NCI-H345 (cell line): ENCODE results near the gene SPTBN4.
"Not testable (repeated sequence)": the region's sequence is repeated elsewhere in the genome, so short reads cannot be mapped to it uniquely, and the experiment has no call there.

ENCODE experiments used
- DNase-seq: peaks from one replicate; lab custom pipeline; 2025; lab: John Stamatoyannopoulos, UW

Gene SPTBN4

DNA sequence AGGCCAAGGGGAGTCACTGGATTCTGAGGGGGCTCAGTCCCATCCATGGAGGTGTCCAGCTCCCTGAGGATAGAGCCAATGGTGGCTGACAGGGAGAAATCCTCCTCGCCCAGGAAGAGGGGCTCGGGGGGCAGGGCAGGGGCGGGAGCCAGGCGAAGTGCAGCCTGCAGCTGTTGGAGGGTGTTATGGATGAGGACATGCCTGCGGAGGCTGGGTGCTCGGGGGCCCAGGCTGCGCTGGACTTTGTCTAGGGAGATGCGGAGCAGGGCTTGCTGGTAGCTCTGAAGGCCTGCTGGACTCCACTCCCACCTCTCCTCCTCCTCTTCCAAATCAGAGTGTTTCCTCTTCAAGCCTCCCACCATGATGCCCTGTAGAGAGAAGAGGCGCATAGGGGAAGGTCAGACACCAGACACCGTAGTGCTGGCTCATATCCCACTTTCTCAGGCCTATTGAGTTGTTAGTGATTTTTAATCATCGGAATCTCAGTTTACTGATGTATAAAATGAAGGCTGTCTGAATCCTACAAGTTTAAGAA, 25.0 kb upstream of the SPTBN4 start:
- DNase-seq = no peak

DNA sequence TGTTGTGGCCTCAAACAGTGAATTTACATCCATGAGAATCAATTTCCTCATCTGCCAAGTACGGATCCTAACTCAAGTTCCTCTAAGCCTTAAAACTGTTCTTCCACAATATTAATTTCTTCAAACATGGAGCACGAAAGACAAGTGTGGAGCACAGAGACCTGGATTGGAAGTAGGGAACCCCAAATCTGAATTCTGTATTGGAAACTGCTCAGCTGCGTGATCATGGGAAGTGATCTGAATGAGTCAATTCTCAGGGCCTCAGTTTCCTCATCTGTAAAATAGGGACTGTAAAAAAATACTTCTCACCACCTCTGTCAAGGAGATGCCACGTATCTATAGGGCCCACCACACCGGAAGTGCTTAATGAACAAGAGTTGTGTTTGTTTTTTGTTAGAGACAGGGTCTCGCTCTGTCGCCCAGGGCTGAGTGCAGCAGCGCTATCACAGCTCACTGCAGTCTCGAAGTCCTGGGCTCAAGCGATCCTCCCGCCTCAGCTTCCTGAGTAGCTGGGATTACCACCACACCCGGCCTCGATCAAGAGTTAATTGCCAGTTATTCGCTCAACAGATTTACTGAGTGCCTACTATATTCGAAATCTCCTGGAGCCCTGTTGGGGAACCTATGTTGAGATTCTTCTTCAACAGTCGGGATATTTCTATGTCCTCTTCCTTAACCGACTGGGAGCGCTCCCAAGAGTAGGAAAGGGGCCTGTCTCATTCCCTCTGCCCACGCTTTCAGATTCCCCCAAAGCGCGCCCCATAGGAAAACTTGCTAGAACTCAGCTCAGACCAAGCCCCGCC, 24.3 kb upstream of the SPTBN4 start:
- no peak for DNase-seq

DNA sequence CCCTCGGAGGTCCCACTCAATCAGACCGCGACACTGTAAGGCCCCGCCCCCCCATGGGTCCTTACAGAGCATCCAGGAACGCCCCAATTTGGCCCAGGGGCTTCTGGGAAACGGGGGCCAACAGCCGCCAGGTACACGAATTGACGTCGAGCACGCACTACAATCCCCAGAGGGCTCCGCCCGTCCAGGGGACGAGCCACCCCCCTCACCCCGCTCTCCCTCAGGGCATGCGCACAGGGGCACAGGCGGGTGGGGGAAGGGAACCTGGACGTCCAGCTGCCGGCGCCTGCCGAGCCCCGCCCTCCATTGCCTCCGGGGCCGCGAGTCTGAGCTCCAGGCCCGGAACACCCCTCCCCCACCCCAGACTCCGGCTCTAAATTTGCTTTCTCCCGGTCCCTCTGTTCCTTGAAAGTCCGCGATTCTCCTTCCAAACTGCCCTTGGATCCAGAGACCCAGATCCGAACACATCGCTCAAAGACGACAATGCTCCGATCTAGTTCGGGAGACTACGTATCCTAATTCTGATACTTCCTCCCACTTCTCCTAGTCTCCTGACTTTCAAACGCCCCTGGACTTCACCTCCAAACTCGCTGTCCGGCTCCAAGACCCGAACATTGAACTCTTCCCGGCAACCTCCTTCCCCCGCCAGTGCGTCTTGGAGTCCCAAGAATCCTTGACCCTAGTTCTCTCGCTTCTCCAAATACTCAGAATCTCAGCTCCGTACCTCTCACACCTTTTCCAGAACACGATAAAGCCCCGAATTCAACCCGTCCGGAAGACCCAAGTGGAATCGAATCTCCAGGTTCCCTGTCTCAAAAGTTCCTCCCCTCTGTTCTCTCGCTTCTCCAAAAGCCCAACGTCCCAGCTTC, 23.4 kb upstream of the SPTBN4 start:
- DNase-seq = peak; percentile 100

DNA sequence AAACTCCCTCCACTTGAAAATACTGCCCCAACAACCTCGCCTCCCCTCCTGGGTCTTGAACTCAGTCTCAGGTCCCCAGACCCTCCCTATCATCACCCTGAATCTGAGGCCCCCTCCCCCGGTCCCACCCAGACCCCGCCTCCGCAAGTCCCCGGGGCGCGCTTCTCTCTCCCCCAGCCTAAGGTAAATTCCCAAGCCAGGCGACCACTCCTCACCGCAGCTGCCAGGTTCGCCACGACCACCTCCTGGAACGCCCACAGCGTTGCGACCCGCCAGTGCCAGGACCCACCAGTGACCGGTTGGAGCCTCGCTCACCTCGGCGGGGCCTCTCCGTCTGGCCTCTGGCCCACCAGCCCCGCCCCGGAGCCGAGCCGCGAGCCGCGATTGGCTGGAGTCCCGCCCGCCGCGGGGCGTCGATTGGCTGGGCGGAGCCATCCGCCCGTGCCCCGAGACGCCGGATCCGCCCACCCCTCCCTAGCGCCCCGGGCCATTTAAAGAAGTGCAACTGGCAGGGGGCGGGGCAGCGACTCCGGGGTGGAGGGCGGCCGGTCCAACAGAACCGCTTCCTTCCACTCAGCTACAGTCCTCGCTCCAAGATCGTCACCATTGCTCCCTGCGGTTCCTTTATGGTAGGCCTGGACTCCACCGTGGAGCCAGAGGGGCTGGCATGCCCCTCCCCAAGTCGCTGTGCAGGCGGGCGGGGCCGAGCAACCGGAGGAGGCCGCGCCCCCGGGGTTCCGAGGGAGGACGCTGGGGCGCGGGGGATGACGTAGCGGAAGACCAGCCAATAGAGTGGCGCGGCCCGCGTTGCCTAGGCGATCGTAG, 22.6 kb upstream of the SPTBN4 start, which contains the start of gene SERTAD3:
Gene SERTAD3 (minus strand): TSS at position 336 of the 825 bp plus-strand sequence. CDS start 2,255 bp downstream, outside the sequence.
- DNase-seq = peak; percentile 100

DNA sequence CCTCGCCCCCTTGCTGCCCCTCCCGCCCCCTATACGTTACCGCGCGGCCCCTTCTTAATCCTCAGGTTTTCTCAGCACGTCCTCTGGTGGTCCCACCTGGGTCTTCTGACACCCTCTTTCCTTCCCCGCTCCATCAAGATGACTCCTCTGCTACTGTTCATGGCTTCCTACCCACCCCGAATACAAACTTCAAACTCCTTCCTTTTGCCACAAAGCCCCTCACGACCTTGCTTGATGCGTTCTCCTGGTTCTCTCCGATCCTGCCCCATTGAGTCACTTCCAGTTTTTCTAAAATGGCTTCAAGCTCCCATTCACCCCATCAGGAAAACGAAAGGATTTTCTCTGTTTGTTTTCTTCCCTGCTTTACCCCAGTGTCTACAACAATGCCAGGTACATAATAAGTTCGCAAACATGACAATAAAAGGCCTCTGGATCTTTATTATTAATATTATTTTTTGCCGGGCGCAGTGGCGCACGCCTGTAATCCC, 21.9 kb upstream of the SPTBN4 start:
- DNase-seq = no peak

DNA sequence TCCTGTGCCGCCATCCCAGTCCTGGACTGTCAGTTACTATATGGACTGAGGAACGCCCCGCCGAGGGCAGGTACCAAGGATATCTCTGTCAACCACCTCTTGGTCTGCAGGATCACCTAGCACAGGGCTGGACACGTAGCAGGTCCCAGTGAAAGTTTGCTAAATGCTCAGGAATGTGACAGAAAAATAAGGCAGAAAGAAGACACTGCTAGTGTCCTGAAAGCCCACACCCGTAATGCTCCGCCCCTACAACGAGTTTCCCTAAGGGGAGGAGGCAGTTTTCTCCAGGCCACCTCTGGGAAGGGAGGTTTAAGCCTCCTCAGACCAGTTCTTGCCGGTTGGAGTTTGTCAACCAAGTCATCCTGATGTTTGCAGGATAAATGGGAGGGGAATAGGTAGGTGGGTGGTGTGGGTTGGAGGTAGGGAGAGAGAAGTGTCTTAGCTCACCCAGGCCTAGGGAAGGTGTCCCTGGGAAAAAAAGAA, 21.0 kb upstream of the SPTBN4 start:
- DNase-seq = no peak

DNA sequence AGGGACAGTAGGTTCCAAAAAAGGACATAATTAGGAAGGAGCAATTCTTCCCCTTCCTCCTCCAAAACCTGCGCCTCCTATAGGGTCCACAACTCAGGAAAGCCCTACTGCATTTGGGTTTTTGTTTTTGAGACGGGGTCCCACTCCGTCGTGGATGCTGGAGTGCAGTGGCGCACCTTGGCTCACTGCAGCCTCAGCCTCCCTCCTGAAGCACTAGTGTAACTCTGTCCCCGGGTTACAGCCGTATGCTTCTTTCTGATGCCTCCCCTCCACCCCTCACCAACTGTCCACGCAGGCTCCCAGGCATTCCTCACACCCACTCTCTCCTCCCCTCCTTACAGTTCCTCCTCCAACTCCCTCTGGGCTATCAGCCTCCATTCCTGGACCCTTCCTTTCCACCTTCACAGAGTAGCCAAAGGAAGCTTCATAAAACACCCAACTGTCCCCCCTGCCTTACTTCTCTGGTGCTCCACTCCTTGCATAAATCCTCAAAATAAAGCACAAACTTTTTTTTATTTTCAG, 20.5 kb upstream of the SPTBN4 start:
- DNase-seq = no peak

DNA sequence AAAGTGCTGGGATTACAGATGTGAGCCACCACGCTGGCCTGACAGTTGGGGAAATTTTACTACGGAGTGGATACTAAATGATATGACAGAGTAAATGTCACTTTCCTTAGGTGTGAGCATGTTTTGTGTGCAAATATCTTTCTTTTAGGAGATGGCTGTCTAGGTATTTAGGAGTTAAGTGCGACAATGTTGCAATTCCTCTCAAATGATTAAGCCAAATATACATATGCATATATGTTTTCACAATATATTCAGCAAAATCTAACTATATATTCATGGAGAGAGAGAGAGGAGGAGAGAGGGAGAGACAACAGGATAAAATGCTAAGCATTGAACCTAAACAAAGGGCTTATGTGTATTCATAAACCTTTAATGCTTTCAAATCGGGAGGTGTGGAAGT, 17.3 kb upstream of the SPTBN4 start:
- no peak for DNase-seq

DNA sequence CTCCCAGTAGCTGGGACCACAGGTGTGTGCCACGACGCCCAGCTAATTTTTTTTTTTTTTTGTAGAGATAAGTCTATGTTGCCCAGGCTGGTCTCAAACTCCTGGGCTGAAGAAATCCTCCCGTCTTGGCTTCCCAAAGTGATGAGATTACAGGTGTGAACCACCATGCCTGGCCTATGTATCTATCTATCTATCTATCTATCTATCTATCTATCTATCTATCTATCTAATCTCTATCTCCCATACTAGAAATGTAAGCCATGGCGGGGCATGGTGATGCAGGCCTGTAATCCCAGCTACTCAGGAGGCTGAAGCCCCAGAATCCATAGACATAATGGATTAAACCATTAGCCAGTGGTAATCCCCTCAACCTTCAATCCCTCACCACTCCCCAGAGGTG, 16.1 kb upstream of the SPTBN4 start:
- DNase-seq = no peak

DNA sequence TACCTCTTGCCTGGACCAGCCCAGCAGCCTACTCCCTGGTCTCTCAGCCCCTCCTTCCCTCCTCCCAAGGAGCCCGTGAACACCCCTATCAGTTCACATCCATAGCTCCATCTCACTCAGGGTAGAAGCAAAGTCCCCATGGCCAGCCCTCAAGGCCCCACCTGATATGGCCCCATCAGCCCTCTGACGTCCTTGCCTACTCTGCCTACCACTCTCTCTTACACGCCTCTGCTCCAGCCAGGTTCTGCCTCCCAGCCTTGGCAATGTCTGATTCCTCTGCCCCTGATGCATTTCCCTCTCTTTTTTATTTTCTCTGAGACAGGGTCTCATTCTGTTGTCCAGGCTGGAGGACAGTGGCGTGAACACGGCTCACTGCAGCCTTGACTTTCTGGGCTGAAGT, 14.8 kb upstream of the SPTBN4 start:
- no peak for DNase-seq

DNA sequence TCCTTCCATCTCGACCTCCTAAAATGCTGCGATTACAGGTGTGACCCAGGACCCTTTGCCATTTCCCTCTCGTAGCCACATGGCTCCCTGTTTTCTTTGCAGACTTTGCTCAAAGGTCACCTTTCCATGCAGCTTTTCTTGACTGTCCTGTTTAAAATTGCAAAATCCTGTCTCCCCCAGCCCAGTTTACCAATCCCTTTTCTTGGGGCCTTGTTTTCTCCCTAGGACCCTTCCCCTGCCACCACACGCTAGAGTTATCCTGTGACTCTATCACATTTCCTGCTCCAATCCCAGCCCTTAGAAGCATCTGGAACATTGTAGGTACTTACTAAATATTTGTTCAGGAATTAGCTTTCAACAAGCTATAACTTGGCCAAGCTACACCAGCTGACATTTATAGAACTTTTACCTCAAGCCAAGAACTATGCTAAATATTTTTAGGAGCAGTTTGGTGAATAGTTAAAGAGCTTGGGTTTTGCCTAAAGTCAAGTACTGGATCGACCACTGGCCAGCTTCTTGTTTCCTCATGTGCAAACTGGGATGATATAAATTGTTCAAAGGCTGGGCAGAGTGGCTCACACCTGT, 13.6 kb upstream of the SPTBN4 start:
- no peak for DNase-seq

DNA sequence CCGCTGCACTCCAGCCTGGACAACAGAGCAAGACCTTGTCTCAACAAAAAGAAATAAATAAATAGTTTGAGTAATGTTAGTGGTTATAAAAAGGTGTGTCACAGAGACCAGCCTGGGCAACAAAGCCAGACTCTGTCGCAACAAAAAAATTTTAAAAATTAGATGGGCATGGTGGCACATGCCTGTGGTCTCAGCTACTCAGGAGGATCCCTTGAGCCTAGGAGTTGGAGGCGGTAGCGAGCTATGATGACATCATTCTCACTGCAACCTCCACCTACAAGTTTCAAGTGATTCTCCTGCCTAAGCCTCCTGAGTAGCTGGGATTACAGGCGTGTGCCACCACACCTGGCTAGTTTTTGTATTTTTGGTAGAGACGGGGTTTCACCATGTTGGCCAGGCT, 12.9 kb upstream of the SPTBN4 start:
- not testable (repeated sequence) for DNase-seq

DNA sequence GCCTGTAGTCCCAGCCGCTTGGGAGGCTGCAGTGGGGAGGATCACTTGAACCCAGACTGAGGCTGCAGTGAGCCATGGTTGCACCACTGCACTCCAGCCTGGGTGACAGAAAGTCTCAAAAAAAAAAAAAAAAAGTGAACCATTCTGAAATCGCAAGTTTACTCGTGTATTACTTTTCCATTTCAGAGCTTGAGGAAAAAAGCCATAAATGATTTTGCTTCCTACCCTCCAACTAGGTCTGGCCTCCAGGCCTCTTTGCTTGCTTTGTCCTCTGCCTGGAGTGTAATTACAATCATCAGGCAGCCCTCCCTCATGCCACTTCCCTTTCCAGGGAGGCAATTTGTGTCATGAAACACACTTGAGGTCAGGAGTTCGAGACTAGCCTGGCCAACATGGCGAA, 9.8 kb upstream of the SPTBN4 start:
- no peak for DNase-seq

DNA sequence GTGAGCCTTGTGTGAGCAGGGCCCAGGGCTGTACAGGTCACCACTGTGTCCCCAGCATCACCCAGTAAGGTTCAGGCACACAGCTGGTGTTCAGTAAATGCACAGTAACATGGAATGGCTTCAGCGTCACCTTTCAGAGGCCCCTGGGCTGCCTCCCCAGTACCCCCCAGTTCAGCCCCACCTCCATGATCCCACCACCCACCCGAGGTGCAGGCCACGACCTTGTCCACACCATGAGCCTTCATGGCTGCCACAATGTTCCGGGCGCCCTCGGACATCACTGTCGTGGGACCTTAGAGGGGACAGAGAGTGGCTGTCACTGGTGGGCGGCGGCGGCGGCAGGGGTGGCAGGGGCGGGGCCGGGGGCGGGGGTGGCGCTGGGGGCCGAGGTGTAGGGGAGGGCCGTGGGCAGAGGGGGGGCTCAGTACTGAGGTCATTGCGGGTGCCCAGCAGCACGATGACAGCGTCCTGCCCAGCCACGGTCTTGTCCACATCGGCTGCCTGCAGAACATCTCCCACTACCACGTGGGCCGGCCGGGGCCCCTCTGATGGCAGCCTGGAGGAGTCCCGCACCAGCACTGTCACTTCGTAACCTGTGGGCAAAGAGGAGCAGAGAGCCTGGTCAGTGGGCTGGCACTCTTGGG, 8.7 kb upstream of the SPTBN4 start:
- DNase-seq = no peak

DNA sequence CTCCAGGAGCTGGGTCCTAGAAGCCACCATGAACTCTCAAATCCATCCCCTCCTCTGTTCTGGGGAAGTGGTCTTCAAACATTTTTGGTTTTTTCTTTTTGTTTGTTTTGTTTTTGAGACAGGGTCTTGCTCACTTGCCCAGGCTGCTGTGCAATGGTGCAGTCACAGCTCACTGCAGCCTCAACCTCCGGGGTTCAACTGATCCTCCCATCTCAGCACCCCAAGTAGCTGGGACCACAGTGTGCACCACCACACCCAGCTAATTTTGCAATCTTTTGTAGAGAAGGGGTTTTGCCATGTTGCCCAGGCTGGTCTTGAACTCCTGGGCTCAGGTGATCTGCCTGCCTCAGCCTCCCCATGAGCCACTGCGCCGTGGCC, 8.2 kb upstream of the SPTBN4 start:
- no peak for DNase-seq

DNA sequence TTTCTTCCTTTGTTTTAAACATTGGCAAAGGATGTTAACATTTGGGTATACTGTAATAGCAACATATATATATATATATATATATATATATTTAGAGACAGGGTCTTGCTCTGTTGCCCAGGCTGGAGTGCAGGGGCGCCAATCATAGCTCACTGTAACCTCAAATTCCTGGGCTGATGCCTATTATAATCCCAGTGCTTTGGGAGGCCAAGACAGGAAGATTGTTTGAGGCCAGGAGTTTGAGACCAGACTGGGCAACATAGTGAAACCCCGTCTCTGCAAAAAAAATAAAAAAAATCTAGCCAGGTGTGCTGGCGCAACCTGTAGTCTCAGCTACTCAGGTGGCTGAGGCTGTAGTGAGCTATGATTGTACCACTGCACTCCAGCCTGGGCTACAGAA, 6.6 kb upstream of the SPTBN4 start:
- no peak for DNase-seq

DNA sequence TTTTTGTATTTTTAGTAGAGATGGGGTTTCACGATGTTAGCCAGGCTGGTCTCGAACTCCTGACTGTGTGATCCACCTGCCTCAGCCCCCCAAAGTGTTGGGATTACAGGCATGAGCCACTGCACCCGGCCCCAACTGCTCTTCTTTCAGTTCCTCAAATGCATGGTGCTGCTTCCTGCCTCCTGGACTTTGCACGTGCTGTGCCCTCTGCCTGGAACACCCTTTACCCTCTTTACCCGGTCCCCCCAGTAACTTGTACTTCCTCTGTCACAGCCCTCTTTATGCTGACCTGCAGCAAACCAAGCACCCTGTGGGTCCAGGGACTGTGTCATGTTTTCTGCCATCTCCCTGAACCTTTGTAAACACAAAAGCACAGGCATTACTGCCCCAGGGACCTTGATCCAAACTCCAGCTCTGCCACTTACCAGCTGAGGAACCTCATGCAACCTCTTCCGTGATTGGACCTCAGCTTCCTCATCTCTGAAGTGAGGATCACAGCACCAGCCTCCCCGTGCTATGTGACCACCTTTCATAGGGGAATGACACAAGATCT, 5.1 kb upstream of the SPTBN4 start:
- DNase-seq = no peak

DNA sequence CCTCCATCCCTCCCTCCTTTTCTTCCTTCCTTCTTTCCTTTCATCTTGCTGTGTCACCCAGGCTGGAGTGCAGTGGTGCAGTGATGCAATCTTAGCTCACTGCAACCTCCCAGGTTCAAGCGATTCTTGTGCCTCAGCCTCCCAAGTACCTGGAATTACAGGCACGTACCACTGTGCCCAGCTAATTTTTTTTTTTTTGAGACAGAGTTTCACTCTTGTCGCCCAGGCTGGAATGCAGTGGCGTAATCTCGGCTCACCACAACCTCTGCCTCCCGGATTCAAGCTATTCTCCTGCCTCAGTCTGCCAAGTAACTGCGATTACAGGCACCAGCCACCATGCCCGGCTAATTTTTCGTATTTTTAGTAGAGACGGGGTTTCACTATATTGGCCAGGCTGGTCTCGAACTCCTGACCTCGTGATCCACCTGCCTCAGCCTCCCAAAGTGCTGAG, 3.2 kb upstream of the SPTBN4 start:
- DNase-seq = not testable (repeated sequence)

DNA sequence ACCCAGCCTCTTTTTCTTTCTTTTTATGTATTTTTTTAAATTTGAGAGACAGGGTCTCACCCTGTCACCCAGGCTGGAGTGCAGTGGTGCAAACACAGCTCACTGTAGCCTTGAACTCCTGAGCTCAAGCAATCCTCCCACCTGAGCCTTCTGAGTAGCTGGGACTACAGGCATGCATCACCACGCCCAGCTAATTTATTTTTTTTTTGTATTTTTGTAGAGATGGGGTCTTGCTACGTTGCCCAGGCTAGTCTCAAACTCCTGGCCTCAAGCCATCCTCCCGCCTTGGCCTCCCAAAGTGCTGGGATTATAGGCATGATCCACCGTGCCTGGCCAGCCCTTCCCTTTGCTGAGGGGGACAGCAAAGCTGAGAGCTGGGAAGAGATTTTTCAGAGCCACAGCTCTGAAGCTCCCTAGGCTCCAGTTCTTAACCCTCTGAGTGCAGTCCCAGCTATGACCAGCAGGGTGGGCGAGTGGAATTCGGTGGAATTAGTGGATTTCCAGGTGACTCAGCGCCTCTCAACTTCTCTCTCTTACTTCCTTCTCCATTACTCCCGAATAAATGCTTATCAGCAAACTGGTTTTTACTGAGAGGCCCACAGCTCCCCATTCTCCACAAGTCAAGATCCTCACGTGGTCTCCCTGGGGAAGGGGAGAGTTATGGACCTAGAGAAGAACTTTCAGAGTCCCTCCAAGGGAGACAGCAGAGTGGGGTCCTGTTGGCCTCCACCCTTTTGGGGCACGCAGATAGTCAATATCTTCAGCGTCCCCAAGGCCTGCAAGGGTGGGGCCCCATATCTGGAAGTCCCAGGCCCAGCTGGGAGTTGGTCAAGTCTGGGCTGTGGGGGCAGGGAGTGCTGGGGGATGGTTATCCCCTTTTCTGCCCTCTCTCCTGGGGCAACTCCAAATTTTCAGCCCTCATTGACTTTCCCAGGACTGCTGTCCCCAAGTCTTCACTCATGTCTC, 2.5 kb upstream of the SPTBN4 start:
- peak; percentile 92 for DNase-seq
